ENCODE measurements around the gene CFAP119.

DNA sequence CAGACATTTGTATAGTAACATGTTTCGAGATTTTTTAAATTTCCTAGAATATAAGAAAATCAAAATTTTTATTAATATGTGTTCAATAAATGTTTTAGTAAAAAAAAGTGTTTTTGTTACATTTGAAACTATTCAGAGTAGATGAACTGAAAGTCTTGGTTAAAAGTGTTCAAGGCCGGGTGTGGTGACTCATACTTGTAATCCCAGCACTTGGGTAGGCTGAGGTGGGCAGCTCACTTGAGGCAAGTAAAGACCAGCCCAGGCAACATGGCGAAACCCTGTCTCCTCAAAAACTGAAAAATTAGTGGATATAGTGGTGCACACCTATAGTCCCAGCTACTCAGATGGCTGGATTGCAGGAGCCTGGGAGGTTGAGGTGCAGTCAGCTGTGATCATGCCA, 30.5 kb downstream of the CFAP119 start:
- TF ChIP-seq GATA2 (IDR thresholded peaks at IDR 0.05; ENCODE audit: low read depth, low read length) (no peak), GATA3 (IDR thresholded peaks at IDR 0.05; ENCODE audit: low read depth, low read length) (no peak)
